Measurements from ENCODE around the gene IL5. TPM values are rescaled to one million over a fixed set of nuclear protein-coding genes. Genes with fewer than 3 reads are reported as not detected.

IL5 gene
- total and polyA plus RNA-seq, 2 of the 4 experiments (the other 2 are of a cell fraction) = not detected

DNA sequence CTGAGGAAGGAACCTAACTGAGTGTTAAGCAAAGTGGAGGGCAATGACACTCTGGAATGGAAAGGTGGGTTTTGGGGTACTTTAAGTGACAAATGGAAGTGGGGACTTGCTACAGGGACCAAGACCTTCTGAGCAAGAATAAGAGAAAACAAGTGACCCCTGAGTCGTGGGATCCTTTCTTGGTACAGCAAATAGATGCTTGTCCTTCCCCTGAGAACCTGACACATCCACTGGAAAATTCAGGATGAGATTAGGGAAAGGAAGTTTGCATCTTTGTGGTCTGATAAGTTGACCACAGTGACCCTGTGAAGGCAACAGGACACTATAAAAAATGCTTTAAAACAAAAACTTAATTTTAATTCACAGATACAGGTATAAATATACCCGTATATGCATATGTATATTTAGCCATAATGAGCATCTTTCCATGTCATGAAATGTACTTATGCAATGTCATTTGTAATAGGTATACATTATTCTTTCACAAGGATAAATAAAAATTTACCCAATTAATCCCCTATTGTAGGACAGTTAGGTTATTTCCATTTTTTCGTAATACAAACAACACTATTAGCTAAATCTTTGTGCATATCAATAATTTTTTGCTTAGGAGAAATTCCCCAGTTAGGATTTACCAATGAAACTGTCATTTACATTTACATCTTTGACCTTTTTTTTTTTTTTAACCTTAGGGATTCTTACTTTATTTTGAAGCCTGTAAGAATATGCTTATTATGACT, 50.8 kb downstream of the IL5 start:
- H3K79me1 ChIP-seq (ENCODE audit: low read depth in 1 of 2, low read length in 2 of 2) = peaks cover 27 to 41% of the 10 kb centered on the region in 2 experiments
- dilution Hi-C loops (cut with HindIII; ENCODE audit: low sequenced_read_pairs, unreplicated experiment) = no loop called here
- H2AK5ac ChIP-seq (ENCODE audit: low read depth, low read length) = peak overlapping the region; percentile 95
- H3K4me1 ChIP-seq (ENCODE audit: control insufficient read depth, insufficient read depth, low read length) = peaks cover 33% of the 10 kb centered on the region
- ChIA-PET POLR2A (ENCODE audit: unreplicated experiment) (no interaction called here), CTCF (interaction anchor here (0.6 to 1.0 kb wide), 3 partner anchors 14 to 66 kb away, joined by 3 to 4 read pairs (median 3); no protein-coding TSS in a partner anchor)
- H3K9ac ChIP-seq (ENCODE audit: low read depth, low read length) = no peak overlapping the region
- H3K23ac ChIP-seq (ENCODE audit: low read depth, low read length) = peak overlapping the region; percentile 64
- in situ Hi-C loops (cut with MboI; ENCODE audit: low sequenced_read_pairs) = loop anchor here (25.0 kb wide), 1 partner anchor 405 kb away; no protein-coding TSS in a partner anchor
- H3K4me2 ChIP-seq (ENCODE audit: low read depth, low read length) = no peak overlapping the region
- no peak for ATAC-seq (ENCODE audit: low read depth)
- H3K27ac ChIP-seq (ENCODE audit: insufficient read depth, low read length) = no peak overlapping the region
- H4K8ac ChIP-seq (ENCODE audit: low read depth in 2 of 2, low read length in 2 of 2) = peak overlapping the region in 1 of 2 experiments; percentile 47; a peak in 1 of 4 replicates
- peaks cover 30% of the 10 kb centered on the region for H3K9me1 ChIP-seq (ENCODE audit: insufficient read depth, low read length)
- H3K27me3 ChIP-seq (ENCODE audit: control insufficient read depth, insufficient read depth, low read length) = no peaks in the 10 kb centered on the region
- H2BK5ac ChIP-seq (ENCODE audit: low read depth, low read length, poor library complexity, severe bottlenecking) = no peak overlapping the region
- peaks cover 12% of the 10 kb centered on the region for H3K36me3 ChIP-seq (ENCODE audit: control insufficient read depth, insufficient read depth, low read length)
- H3K14ac ChIP-seq (replicated peaks; ENCODE audit: low read depth, low read length) = peak overlapping the region; percentile 3; the same call in 1 of the 2 replicates
- no peak overlapping the region for H3K4me3 ChIP-seq (ENCODE audit: insufficient read depth, low read depth, low read length)
- intact Hi-C loops (cut with micrococcal nuclease) = loop anchor here (10.0 kb wide), 1 partner anchor 428 kb away; the partner anchor contains the start of gene IL3
- H4K5ac ChIP-seq (ENCODE audit: low read depth, low read length) = no peak overlapping the region
- H4K20me1 ChIP-seq (ENCODE audit: insufficient read depth, low read length) = peaks cover 25% of the 10 kb centered on the region
- peak overlapping the region; percentile 73 for H3K4ac ChIP-seq (ENCODE audit: low read depth, low read length)
- H2AFZ ChIP-seq (replicated peaks; ENCODE audit: low read length, poor library complexity) = no peak overlapping the region
- peak overlapping the region; percentile 47 for H2BK120ac ChIP-seq (ENCODE audit: low read depth, low read length)
- H3K56ac ChIP-seq (ENCODE audit: extremely low read depth, insufficient read depth, low read length) = no peak overlapping the region
- no peaks in the 10 kb centered on the region for H3K9me3 ChIP-seq (ENCODE audit: control insufficient read depth, insufficient read depth, low read length)
- peak overlapping the region; percentile 63; the same call in 1 of the 3 replicates for H2BK15ac ChIP-seq (ENCODE audit: low read depth, low read length)
- peak; percentile 52 for DNase-seq
- no TSS peak for BruUV-seq (replicated peaks)
- peak overlapping the region; percentile 25 for H2AK9ac ChIP-seq (replicated peaks; ENCODE audit: low read depth, low read length, poor library complexity)
- peak overlapping the region; percentile 31 for H4K91ac ChIP-seq (ENCODE audit: insufficient read depth, low read depth, low read length)
- H2BK20ac ChIP-seq (ENCODE audit: low read depth, low read length) = peak overlapping the region; percentile 86
- H3K18ac ChIP-seq (ENCODE audit: low read depth, low read length) = no peak overlapping the region
- WGBS, 2 experiments (ENCODE audit: extremely low coverage in 2 of 2, insufficient read length in 1 of 2) = no CpG with 5 or more reads among the region's 3 CpGs
- TF ChIP-seq SMC3 (IDR thresholded peaks at IDR 0.05; ENCODE audit: low read depth, low read length) (no peak), RFX5 (IDR thresholded peaks at IDR 0.05; ENCODE audit: low read depth, low read length) (no peak), CEBPB (IDR thresholded peaks at IDR 0.05; ENCODE audit: low read depth, low read length) (no peak), FOS (IDR thresholded peaks at IDR 0.05; ENCODE audit: low read depth, low read length) (no peak), MAZ (IDR thresholded peaks at IDR 0.05; ENCODE audit: borderline replicate concordance, low read depth, low read length) (no peak), RAD21 (IDR thresholded peaks at IDR 0.05; ENCODE audit: low read length) (no peak), MAFK (IDR thresholded peaks at IDR 0.05; ENCODE audit: low read depth, low read length) (no peak), MXI1 (IDR thresholded peaks at IDR 0.05; ENCODE audit: borderline replicate concordance, low read depth, low read length) (no peak), POLR2A (IDR thresholded peaks at IDR 0.05; ENCODE audit: low read depth, low read length) (no peak), ELK1 (IDR thresholded peaks at IDR 0.05; ENCODE audit: borderline replicate concordance, low read depth, low read length) (no peak), RCOR1 (IDR thresholded peaks at IDR 0.05; ENCODE audit: insufficient replicate concordance, low read length) (no peak), USF2 (IDR thresholded peaks at IDR 0.05; ENCODE audit: low read depth, low read length) (no peak), NFE2L2 (IDR thresholded peaks at IDR 0.05; ENCODE audit: low read depth, low read length) (no peak)
- TF ChIP-seq, protein P1, sequence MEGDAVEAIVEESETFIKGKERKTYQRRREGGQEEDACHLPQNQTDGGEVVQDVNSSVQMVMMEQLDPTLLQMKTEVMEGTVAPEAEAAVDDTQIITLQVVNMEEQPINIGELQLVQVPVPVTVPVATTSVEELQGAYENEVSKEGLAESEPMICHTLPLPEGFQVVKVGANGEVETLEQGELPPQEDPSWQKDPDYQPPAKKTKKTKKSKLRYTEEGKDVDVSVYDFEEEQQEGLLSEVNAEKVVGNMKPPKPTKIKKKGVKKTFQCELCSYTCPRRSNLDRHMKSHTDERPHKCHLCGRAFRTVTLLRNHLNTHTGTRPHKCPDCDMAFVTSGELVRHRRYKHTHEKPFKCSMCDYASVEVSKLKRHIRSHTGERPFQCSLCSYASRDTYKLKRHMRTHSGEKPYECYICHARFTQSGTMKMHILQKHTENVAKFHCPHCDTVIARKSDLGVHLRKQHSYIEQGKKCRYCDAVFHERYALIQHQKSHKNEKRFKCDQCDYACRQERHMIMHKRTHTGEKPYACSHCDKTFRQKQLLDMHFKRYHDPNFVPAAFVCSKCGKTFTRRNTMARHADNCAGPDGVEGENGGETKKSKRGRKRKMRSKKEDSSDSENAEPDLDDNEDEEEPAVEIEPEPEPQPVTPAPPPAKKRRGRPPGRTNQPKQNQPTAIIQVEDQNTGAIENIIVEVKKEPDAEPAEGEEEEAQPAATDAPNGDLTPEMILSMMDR (conservative IDR thresholded peaks at IDR 0.05; ENCODE audit: low read depth, low read length) = no peak

All from IMR-90 (cell line).